ENCODE results near the gene BSN.

Gene BSN

DNA sequence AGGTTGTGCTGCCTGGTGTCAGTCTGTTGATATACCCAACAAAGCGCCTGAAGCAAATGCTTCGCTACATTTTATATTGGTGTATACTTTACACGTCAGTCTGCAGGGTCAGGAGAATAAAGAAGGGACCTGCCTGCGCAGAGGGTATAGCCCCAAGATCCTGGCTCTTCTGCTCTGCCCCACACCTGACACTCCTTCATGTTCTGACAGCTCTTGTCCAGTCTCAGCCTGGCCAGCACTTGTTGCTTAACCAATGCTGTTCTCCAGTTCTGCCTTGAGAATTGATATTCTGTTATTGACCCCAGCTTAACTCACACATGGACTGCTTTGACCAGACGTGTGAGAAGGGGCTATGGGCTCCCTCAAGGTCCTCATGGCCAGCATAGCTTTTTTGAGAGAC lies 35.8 kb upstream of the BSN start:
- H3K36me3 ChIP-seq (ENCODE audit: insufficient read depth): no peaks in the 10 kb centered on the region
- no peaks in the 10 kb centered on the region for H3K79me2 ChIP-seq (ENCODE audit: insufficient read depth, low read depth)
- no peaks in the 10 kb centered on the region for H4K20me1 ChIP-seq (ENCODE audit: insufficient read depth)
- no peaks in the 10 kb centered on the region for H3K27me3 ChIP-seq (ENCODE audit: insufficient read depth, low read depth)
- no peak overlapping the region for H3K4me3 ChIP-seq (IDR thresholded peaks at IDR 0.05; ENCODE audit: insufficient read depth, low read depth, low read length)
- H3K4me2 ChIP-seq: no peak overlapping the region
- no peak overlapping the region for H2AFZ ChIP-seq (ENCODE audit: low read depth)
- TF ChIP-seq, protein P1, sequence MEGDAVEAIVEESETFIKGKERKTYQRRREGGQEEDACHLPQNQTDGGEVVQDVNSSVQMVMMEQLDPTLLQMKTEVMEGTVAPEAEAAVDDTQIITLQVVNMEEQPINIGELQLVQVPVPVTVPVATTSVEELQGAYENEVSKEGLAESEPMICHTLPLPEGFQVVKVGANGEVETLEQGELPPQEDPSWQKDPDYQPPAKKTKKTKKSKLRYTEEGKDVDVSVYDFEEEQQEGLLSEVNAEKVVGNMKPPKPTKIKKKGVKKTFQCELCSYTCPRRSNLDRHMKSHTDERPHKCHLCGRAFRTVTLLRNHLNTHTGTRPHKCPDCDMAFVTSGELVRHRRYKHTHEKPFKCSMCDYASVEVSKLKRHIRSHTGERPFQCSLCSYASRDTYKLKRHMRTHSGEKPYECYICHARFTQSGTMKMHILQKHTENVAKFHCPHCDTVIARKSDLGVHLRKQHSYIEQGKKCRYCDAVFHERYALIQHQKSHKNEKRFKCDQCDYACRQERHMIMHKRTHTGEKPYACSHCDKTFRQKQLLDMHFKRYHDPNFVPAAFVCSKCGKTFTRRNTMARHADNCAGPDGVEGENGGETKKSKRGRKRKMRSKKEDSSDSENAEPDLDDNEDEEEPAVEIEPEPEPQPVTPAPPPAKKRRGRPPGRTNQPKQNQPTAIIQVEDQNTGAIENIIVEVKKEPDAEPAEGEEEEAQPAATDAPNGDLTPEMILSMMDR (conservative IDR thresholded peaks at IDR 0.05; ENCODE audit: low read depth, low read length): no peak
- H3K9ac ChIP-seq: no peak overlapping the region
- no peak overlapping the region for H3K27ac ChIP-seq
- no peaks in the 10 kb centered on the region for H3K4me1 ChIP-seq (ENCODE audit: low read depth, poor library complexity, severe bottlenecking)

DNA sequence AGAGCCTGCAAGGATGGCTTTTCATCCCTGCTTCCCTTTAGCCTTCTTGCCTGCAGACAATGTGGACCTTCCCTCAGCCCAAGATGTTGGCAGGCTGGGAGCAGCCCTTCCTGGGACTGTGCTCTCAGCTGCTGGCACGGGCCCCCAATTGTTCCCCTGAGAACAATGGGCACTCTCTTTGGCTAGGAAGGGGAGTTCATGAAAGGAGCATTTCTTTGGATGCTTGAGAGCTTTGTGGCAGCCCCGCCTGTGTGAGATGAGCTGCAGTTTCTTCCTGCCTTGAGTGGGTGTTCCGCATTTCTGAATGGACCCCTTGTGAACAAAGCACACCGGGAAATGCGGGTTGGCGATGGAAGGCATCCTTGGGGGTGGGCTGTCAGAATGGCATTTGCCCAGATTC lies 35.0 kb upstream of the BSN start:
- no peak overlapping the region for H3K27ac ChIP-seq

DNA sequence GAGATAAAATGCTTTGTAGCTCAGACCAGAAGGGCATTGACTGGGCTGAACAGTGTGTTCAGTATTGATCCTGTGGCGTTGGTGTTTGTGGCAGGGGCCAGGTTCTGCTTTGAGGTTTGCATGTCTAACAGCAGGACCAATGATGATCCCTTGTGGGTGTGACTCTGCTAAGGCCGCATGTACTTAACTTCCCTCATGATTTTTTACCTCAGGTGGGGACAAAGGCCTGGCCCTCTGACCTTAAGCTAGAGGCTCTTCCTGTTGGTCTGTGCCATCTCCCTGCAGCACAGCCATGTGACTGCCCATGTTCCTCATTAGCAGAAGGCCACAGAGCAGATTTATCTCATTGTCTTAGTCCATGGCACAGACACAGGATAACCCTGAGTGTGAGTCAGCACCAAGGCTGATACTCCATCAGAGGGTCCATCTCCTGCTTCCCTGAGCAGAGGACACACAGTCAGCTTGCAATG lies 34.3 kb upstream of the BSN start:
- TF ChIP-seq, protein P1 (conservative IDR thresholded peaks at IDR 0.05; ENCODE audit: low read depth, low read length): no peak
- Histone ChIP-seq H3K4me1 (ENCODE audit: low read depth, poor library complexity, severe bottlenecking) (no peaks in the 10 kb centered on the region), H3K4me3 (IDR thresholded peaks at IDR 0.05; ENCODE audit: insufficient read depth, low read depth, low read length) (no peak overlapping the region), H3K27me3 (ENCODE audit: insufficient read depth, low read depth) (no peaks in the 10 kb centered on the region), H3K36me3 (ENCODE audit: insufficient read depth) (no peaks in the 10 kb centered on the region), H3K27ac (no peak overlapping the region), H3K4me2 (no peak overlapping the region), H3K79me2 (ENCODE audit: insufficient read depth, low read depth) (no peaks in the 10 kb centered on the region), H2AFZ (ENCODE audit: low read depth) (no peak overlapping the region), H3K9ac (no peak overlapping the region), H4K20me1 (ENCODE audit: insufficient read depth) (no peaks in the 10 kb centered on the region)

More for the DNA sequence above, 35.0 kb upstream of the BSN start:
- H3K36me3 ChIP-seq (ENCODE audit: insufficient read depth): no peaks in the 10 kb centered on the region
- TF ChIP-seq, protein P1 (conservative IDR thresholded peaks at IDR 0.05; ENCODE audit: low read depth, low read length): no peak
- no peak overlapping the region for H2AFZ ChIP-seq (ENCODE audit: low read depth)
- no peaks in the 10 kb centered on the region for H4K20me1 ChIP-seq (ENCODE audit: insufficient read depth)
- no peak overlapping the region for H3K4me3 ChIP-seq (IDR thresholded peaks at IDR 0.05; ENCODE audit: insufficient read depth, low read depth, low read length)
- H3K4me2 ChIP-seq: no peak overlapping the region
- H3K9ac ChIP-seq: no peak overlapping the region
- H3K27me3 ChIP-seq (ENCODE audit: insufficient read depth, low read depth): no peaks in the 10 kb centered on the region
- no peaks in the 10 kb centered on the region for H3K79me2 ChIP-seq (ENCODE audit: insufficient read depth, low read depth)
- H3K4me1 ChIP-seq (ENCODE audit: low read depth, poor library complexity, severe bottlenecking): no peaks in the 10 kb centered on the region

DNA sequence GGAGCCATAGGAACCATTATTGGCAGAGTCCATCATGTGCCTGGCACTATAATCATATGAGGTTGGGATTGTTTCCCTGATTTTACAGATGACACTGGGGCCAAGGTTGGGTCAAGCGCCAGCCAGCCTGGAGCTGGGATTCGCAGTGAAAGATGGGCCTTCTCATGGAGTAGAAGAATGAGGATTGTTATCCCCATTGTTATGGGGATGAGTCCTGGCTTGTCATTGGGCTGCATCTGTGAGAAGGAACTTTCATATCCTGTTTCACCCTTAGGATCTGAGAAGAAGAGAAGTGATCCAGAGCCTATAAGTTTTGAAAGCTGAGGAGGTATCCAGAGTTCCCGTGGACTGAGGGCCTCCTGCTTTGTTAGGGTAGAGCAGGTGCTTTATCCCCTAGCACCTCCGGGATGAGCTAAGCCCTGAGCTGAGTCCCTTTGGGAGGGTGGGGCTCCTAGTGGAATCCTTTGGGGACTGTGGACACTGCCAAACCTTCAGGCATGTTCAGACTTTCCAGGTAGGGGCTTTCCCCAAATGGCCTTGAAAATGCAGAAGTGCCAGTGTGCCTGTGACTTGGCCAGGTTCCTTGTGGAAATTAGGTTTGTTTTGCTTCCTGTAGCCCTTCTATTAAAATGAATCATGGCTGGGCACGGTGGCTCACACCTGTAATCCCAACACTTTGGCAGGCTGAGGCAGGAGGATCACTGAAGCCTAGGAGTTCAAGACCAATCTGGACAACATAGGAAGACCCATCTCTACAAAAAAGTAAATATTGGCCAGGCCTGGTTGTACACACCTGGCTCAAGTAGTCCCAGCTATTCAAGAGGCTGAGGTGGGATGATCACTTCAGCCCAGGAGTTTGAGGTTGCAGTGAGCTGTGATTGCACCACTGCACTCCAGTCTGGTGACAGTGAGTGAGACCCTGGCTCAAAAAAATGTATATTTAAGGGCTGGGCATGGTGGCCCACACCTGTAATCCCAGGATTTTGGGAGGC lies 30.2 kb upstream of the BSN start:
- no peaks in the 10 kb centered on the region for H4K20me1 ChIP-seq (ENCODE audit: insufficient read depth)
- H3K27ac ChIP-seq: no peak overlapping the region
- no peak overlapping the region for H2AFZ ChIP-seq (ENCODE audit: low read depth)
- H3K79me2 ChIP-seq (ENCODE audit: insufficient read depth, low read depth): no peaks in the 10 kb centered on the region
- H3K4me3 ChIP-seq (IDR thresholded peaks at IDR 0.05; ENCODE audit: insufficient read depth, low read depth, low read length): no peak overlapping the region
- no peaks in the 10 kb centered on the region for H3K27me3 ChIP-seq (ENCODE audit: insufficient read depth, low read depth)
- H3K36me3 ChIP-seq (ENCODE audit: insufficient read depth): no peaks in the 10 kb centered on the region
- TF ChIP-seq, protein P1 (conservative IDR thresholded peaks at IDR 0.05; ENCODE audit: low read depth, low read length): no peak
- no peaks in the 10 kb centered on the region for H3K4me1 ChIP-seq (ENCODE audit: low read depth, poor library complexity, severe bottlenecking)
- H3K4me2 ChIP-seq: no peak overlapping the region
- no peak overlapping the region for H3K9ac ChIP-seq

All from KMS-11 (cell line).